ENCODE results near the gene ZP3. TPM values are rescaled to one million over a fixed set of nuclear protein-coding genes. Genes with fewer than 3 reads are reported as not detected.

Gene ZP3
- total RNA-seq, 2 experiments from 2014 or later = 0.48 to 2.0 TPM

DNA sequence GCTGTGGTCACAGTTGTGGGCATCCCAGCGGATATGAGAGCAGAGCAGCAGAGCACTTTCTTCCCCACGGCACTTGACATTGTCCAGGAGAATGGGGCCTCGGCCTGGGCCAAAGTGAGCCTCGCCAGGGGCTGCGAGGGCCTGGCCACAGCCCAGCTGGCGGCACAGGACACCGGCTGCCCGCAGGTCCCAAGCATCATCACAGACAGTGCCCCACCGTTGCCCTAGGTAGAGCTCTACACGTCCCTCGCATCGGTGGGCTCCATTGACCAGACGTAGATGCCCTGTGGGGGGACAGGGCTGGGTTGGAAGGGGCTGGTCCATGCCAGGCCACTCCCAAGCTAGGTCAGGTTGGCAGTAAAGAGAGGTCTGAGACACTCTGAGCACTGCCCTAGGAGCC is 34.7 kb upstream of the ZP3 start:
- Histone ChIP-seq H3K4me1 (ENCODE audit: insufficient read depth, low read length, poor library complexity, severe bottlenecking) (peaks cover 19% of the 10 kb centered on the region), H3K79me2 (ENCODE audit: insufficient read depth, low read depth, low read length) (no peaks in the 10 kb centered on the region), H3K4me3 (ENCODE audit: low read depth, low read length, poor library complexity, severe bottlenecking) (no peak overlapping the region), H3K27ac (ENCODE audit: low read depth, low read length, poor library complexity, severe bottlenecking) (no peak overlapping the region), H2AFZ (ENCODE audit: low read length) (no peak overlapping the region), H3K9me3 (ENCODE audit: low read length) (no peaks in the 10 kb centered on the region), H3K36me3 (ENCODE audit: insufficient read depth, low read length) (no peaks in the 10 kb centered on the region), H4K20me1 (ENCODE audit: insufficient read depth, low read length) (no peaks in the 10 kb centered on the region), H3K4me2 (ENCODE audit: low read length) (no peak overlapping the region), H3K9me2 (ENCODE audit: insufficient read depth, low read length) (no peaks in the 10 kb centered on the region)
- intact Hi-C loops (cut with micrococcal nuclease; ENCODE audit: unreplicated experiment) = no loop called here
- ChIA-PET CTCF (ENCODE audit: unreplicated experiment) (no interaction called here), POLR2A (no interaction called here)
- no peak for TF ChIP-seq EZH2phosphoT487 (IDR thresholded peaks at IDR 0.05; ENCODE audit: borderline replicate concordance, low read depth, low read length)
- BruUV-seq (replicated peaks) = no TSS peak
- no peak for DNase-seq (ENCODE audit: low spot score)

DNA sequence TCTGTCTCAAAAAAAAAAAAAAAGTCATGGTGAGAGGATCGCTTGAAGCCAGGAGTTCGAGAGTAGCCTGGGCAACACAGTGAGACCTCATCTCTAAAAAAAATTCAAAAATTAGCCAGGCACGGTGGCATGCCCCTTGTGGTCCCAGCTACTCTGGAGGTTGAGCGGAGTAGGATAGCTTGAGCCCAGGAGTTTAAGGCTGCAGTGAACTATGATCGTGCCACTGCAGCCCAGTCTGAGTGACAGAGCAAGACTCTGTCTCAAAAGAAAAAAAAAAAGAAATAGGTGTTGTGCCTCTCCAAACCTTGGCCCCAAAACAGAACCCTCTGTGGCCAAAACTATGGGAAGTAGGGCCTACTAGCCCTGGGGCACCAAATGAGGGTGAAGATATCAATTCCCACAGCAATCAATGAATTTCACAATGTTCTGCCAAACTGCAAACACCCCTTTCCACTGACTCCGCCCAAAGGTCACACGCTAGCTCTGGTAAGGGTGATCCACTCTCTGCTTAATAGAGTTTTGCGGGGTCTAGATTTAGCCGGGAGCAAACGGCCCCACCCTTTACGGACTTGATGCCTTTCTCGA is 32.1 kb upstream of the ZP3 start:
- H2AFZ ChIP-seq (ENCODE audit: low read length) = peak overlapping the region; percentile 91
- intact Hi-C loops (cut with micrococcal nuclease; ENCODE audit: unreplicated experiment) = loop anchor here (2.0 kb wide), 1 partner anchor 34 kb away; the partner anchor contains the start of gene YWHAG
- no peaks in the 10 kb centered on the region for H3K9me3 ChIP-seq (ENCODE audit: low read length)
- no peaks in the 10 kb centered on the region for H4K20me1 ChIP-seq (ENCODE audit: insufficient read depth, low read length)
- H3K9me2 ChIP-seq (ENCODE audit: insufficient read depth, low read length) = no peaks in the 10 kb centered on the region
- H3K4me1 ChIP-seq (ENCODE audit: insufficient read depth, low read length, poor library complexity, severe bottlenecking) = peaks cover 26% of the 10 kb centered on the region
- H3K79me2 ChIP-seq (ENCODE audit: insufficient read depth, low read depth, low read length) = no peaks in the 10 kb centered on the region
- ChIA-PET CTCF (ENCODE audit: unreplicated experiment) (no interaction called here), POLR2A (no interaction called here)
- no TSS peak for BruUV-seq (replicated peaks)
- TF ChIP-seq, protein P1, sequence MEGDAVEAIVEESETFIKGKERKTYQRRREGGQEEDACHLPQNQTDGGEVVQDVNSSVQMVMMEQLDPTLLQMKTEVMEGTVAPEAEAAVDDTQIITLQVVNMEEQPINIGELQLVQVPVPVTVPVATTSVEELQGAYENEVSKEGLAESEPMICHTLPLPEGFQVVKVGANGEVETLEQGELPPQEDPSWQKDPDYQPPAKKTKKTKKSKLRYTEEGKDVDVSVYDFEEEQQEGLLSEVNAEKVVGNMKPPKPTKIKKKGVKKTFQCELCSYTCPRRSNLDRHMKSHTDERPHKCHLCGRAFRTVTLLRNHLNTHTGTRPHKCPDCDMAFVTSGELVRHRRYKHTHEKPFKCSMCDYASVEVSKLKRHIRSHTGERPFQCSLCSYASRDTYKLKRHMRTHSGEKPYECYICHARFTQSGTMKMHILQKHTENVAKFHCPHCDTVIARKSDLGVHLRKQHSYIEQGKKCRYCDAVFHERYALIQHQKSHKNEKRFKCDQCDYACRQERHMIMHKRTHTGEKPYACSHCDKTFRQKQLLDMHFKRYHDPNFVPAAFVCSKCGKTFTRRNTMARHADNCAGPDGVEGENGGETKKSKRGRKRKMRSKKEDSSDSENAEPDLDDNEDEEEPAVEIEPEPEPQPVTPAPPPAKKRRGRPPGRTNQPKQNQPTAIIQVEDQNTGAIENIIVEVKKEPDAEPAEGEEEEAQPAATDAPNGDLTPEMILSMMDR (conservative IDR thresholded peaks at IDR 0.05; ENCODE audit: low read length) = no peak
- TF ChIP-seq EZH2phosphoT487 (IDR thresholded peaks at IDR 0.05; ENCODE audit: borderline replicate concordance, low read depth, low read length) = no peak
- H3K27ac ChIP-seq (ENCODE audit: low read depth, low read length, poor library complexity, severe bottlenecking) = no peak overlapping the region
- peak overlapping the region; percentile 68 for H3K4me3 ChIP-seq (ENCODE audit: low read depth, low read length, poor library complexity, severe bottlenecking)
- DNase-seq (ENCODE audit: low spot score) = no peak
- H3K36me3 ChIP-seq (ENCODE audit: insufficient read depth, low read length) = no peaks in the 10 kb centered on the region
- peak overlapping the region; percentile 81 for H3K4me2 ChIP-seq (ENCODE audit: low read length)

DNA sequence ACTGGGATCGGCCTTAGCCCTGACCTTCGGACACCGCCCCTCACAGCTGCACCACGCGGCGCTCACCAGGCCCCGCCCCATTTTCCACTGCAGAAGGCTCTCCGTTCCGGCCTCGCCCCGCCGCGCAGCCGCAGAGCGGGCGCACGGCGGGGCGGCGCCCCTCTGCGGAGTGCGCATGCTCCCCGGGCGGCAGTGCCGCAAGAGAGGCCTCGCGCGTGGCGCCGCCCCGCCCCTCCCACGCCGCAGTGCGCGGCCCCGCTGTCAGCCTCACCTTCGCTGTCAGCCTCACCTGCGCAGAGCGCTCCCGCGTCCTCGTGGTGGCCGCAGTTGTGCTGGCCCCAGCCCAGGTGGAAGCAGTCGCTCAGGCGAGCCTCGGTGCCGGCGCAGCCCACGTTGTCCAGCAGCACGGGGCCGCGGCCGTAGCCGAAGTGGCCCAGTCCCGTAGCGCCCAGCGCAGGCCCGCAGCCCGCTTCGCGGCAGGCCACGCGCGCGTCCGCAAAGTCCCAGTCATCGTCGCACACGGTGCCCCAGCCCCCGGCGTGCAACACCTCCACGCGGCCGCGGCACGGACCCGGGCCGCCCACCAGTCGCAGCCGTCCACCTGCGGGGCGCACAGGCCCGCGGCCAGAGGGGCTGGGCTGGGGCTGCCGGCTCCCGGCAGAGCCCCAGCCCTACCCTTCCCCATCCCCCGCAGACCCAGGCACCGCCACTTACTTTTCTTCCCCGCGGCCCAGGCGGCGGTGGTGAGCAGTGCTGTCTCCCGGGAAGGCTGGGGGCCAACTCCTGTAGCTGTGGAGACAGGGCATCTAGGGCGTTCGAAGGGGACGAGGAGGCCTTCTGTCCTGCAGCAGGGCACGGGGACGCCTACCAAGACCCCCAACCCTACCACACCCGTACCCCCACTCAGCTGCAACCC is 31.4 kb upstream of the ZP3 start:
- peak; percentile 95 for DNase-seq (ENCODE audit: low spot score)
- Histone ChIP-seq H3K9me3 (ENCODE audit: low read length) (no peaks in the 10 kb centered on the region), H3K79me2 (ENCODE audit: insufficient read depth, low read depth, low read length) (no peaks in the 10 kb centered on the region), H4K20me1 (ENCODE audit: insufficient read depth, low read length) (no peaks in the 10 kb centered on the region), H3K27ac (ENCODE audit: low read depth, low read length, poor library complexity, severe bottlenecking) (no peak overlapping the region), H2AFZ (ENCODE audit: low read length) (peak overlapping the region; percentile 91), H3K4me3 (ENCODE audit: low read depth, low read length, poor library complexity, severe bottlenecking) (peak overlapping the region; percentile 68), H3K4me2 (ENCODE audit: low read length) (peak overlapping the region; percentile 81), H3K4me1 (ENCODE audit: insufficient read depth, low read length, poor library complexity, severe bottlenecking) (peaks cover 29% of the 10 kb centered on the region), H3K36me3 (ENCODE audit: insufficient read depth, low read length) (no peaks in the 10 kb centered on the region), H3K9me2 (ENCODE audit: insufficient read depth, low read length) (no peaks in the 10 kb centered on the region)
- BruUV-seq (replicated peaks) = no TSS peak
- CTCF ChIA-PET (ENCODE audit: unreplicated experiment) = no interaction called here
- intact Hi-C loops (cut with micrococcal nuclease; ENCODE audit: unreplicated experiment) = loop anchor here (2.0 kb wide), 1 partner anchor 35 kb away; the partner anchor contains the start of gene YWHAG
- TF ChIP-seq EZH2phosphoT487 (IDR thresholded peaks at IDR 0.05; ENCODE audit: borderline replicate concordance, low read depth, low read length) = no peak
- POLR2A ChIA-PET = interaction anchor here (0.7 kb wide), 1 partner anchor 75 kb away, joined by 3 read pairs; no protein-coding TSS in a partner anchor

Measured in OCI-LY7 (cell line).